BE2C (cell line): ENCODE results near the gene TBC1D16.

Experiments
- DNase-seq: peaks from one replicate; pipeline ENCODE4 v3.0.0-alpha.2; 2020
- H3K27me3 ChIP-seq: fragments of 250-450 bp; sonication (Bioruptor Pico); 2 replicates; pipeline ENCODE4 v1.5.1; 2020; ENCODE audit warnings: mild to moderate bottlenecking
- H3K36me3 ChIP-seq: fragments of 250-450 bp; sonication (Bioruptor Pico); 2 replicates; pipeline ENCODE4 v1.5.1; 2020; ENCODE audit warnings: mild to moderate bottlenecking
- H3K4me1 ChIP-seq: fragments of 250-450 bp; sonication (Bioruptor Pico); 2 replicates; pipeline ENCODE4 v1.5.1; 2020
- H3K4me3 ChIP-seq: 2 replicates; pipeline ENCODE4 v1.5.1; 2011; ENCODE audit warnings: low read depth, low read length
- H3K9me3 ChIP-seq: fragments of 250-450 bp; sonication (Bioruptor Pico); 2 replicates; pipeline ENCODE4 v1.5.1; 2020
- CTCF ChIP-seq: IDR thresholded peaks from 2 replicates; pipeline ENCODE4 v1.5.1; 2012; ENCODE audit warnings: mild to moderate bottlenecking, low read depth, low read length

Gene TBC1D16

GRCh38 chr17:80024206-80024972, 11.3 kb downstream of the TBC1D16 start:
- no peak for TF ChIP-seq CTCF
- Histone ChIP-seq H3K27me3 (no peaks in the 10 kb centered on the region), H3K4me1 (no peaks in the 10 kb centered on the region), H3K36me3 (no peaks in the 10 kb centered on the region), H3K9me3 (no peaks in the 10 kb centered on the region), H3K4me3 (no peak overlapping the region)
- no peak for DNase-seq

- Histone ChIP-seq H3K27me3 (no peaks in the 10 kb centered on the region), H3K4me1 (no peaks in the 10 kb centered on the region), H3K36me3 (no peaks in the 10 kb centered on the region), H3K4me3 (no peak overlapping the region), H3K9me3 (no peaks in the 10 kb centered on the region)
- no peak for DNase-seq
- TF ChIP-seq CTCF: no peak
Observed at GRCh38 chr17:80023481-80024205, 12.0 kb downstream of the TBC1D16 start.

- no peaks in the 10 kb centered on the region for H3K36me3 ChIP-seq
- no peak for TF ChIP-seq CTCF
- no peak overlapping the region for H3K4me3 ChIP-seq
- H3K9me3 ChIP-seq: no peaks in the 10 kb centered on the region
- H3K27me3 ChIP-seq: no peaks in the 10 kb centered on the region
- no peak for DNase-seq
- H3K4me1 ChIP-seq: no peaks in the 10 kb centered on the region
Observed at GRCh38 chr17:80021600-80021999, 14.1 kb downstream of the TBC1D16 start.

GRCh38 chr17:80018917-80019651, 16.6 kb downstream of the TBC1D16 start:
- H3K9me3 ChIP-seq: no peaks in the 10 kb centered on the region
- no peaks in the 10 kb centered on the region for H3K4me1 ChIP-seq
- no peaks in the 10 kb centered on the region for H3K27me3 ChIP-seq
- DNase-seq: no peak
- no peak overlapping the region for H3K4me3 ChIP-seq
- H3K36me3 ChIP-seq: no peaks in the 10 kb centered on the region
- TF ChIP-seq CTCF: no peak

GRCh38 chr17:80017226-80018010, 18.3 kb downstream of the TBC1D16 start:
- Histone ChIP-seq H3K27me3 (no peaks in the 10 kb centered on the region), H3K4me3 (no peak overlapping the region), H3K9me3 (no peaks in the 10 kb centered on the region), H3K4me1 (no peaks in the 10 kb centered on the region), H3K36me3 (no peaks in the 10 kb centered on the region; the same call in none of the 2 replicates)
- DNase-seq: no peak
- no peak for TF ChIP-seq CTCF
